C4-2B (cell line): Measurements from ENCODE around the gene CTNNA3.

Experiments
- CTCF ChIP-seq: fragments of 450-650 bp; conservative IDR thresholded peaks from 2 replicates; pipeline ENCODE4 v1.5.1; 2017; ENCODE audit warnings: mild to moderate bottlenecking
- ZFX ChIP-seq: fragments of 450-650 bp; IDR thresholded peaks from 2 replicates; pipeline ENCODE4 v1.6.1; 2017

GRCh38 chr10:66519616-66520015 is 1176.4 kb downstream of the CTNNA3 start:
- TF ChIP-seq CTCF, result no peak
- TF ChIP-seq ZFX, result no peak
